HEK293 (cell line): ENCODE measurements around the gene ATF6B.

ENCODE experiments used
- IKZF3 ChIP-seq: fragments of 450-650 bp; IDR thresholded peaks from 2 replicates; pipeline ENCODE4 v1.5.0; 2018; ENCODE audit warnings: missing biosample characterization, mild to moderate bottlenecking, missing genetic modification characterization, moderate library complexity
- KLF1 ChIP-seq: fragments of 450-650 bp; formaldehyde crosslinking; IDR thresholded peaks from 2 replicates; pipeline ENCODE4 v1.5.1; 2016; ENCODE audit warnings: missing biosample characterization, missing genetic modification characterization
- MYNN ChIP-seq: fragments of 450-650 bp; formaldehyde crosslinking; IDR thresholded peaks from 2 replicates; pipeline ENCODE4 v1.5.1; 2016; ENCODE audit warnings: missing biosample characterization, missing genetic modification characterization, borderline replicate concordance
- OVOL3 ChIP-seq: fragments of 450-650 bp; formaldehyde crosslinking; IDR thresholded peaks from 2 replicates; pipeline ENCODE4 v1.5.1; 2016; ENCODE audit warnings: missing biosample characterization, missing genetic modification characterization
- PRDM1 ChIP-seq: fragments of 450-650 bp; formaldehyde crosslinking; IDR thresholded peaks from 2 replicates; pipeline ENCODE4; 2016; ENCODE audit warnings: missing biosample characterization, missing genetic modification characterization
- PRDM10 ChIP-seq: fragments of 450-650 bp; formaldehyde crosslinking; IDR thresholded peaks from 2 replicates; pipeline ENCODE4 v1.5.1; 2016; ENCODE audit warnings: missing biosample characterization, missing genetic modification characterization
- SP2 ChIP-seq: fragments of 450-650 bp; formaldehyde crosslinking; IDR thresholded peaks from 2 replicates; pipeline ENCODE4 v1.5.1; 2016; ENCODE audit warnings: missing biosample characterization, missing genetic modification characterization
- YY2 ChIP-seq: fragments of 450-650 bp; formaldehyde crosslinking; IDR thresholded peaks from 2 replicates; pipeline ENCODE4 v1.5.1; 2016; ENCODE audit warnings: missing biosample characterization, missing genetic modification characterization
- ZBTB17 ChIP-seq: fragments of 450-650 bp; formaldehyde crosslinking; IDR thresholded peaks from 2 replicates; pipeline ENCODE4 v1.5.1; 2016; ENCODE audit warnings: missing biosample characterization, missing genetic modification characterization
- ZBTB6 ChIP-seq: fragments of 450-650 bp; formaldehyde crosslinking; IDR thresholded peaks from 2 replicates; pipeline ENCODE4 v1.5.1; 2017; ENCODE audit warnings: missing biosample characterization, missing genetic modification characterization
- ZIC2 ChIP-seq: fragments of 450-650 bp; formaldehyde crosslinking; IDR thresholded peaks from 2 replicates; pipeline ENCODE4 v1.5.1; 2016; ENCODE audit warnings: missing biosample characterization, missing genetic modification characterization
- ZNF114 ChIP-seq: fragments of 450-650 bp; formaldehyde crosslinking; IDR thresholded peaks from 2 replicates; pipeline ENCODE4 v1.5.0; 2017; ENCODE audit warnings: missing biosample characterization, missing genetic modification characterization
- ZNF324 ChIP-seq: fragments of 450-650 bp; formaldehyde crosslinking; IDR thresholded peaks from 2 replicates; pipeline ENCODE4 v1.5.1; 2016; ENCODE audit warnings: missing biosample characterization, missing genetic modification characterization
- ZNF391 ChIP-seq: fragments of 450-650 bp; formaldehyde crosslinking; IDR thresholded peaks from 2 replicates; pipeline ENCODE4 v1.5.1; 2016; ENCODE audit warnings: low read depth, missing biosample characterization, missing genetic modification characterization, borderline replicate concordance
- ZNF398 ChIP-seq: fragments of 450-650 bp; formaldehyde crosslinking; IDR thresholded peaks from 2 replicates; pipeline ENCODE4 v1.5.1; 2017; ENCODE audit warnings: missing biosample characterization, missing genetic modification characterization
- ZNF404 ChIP-seq: fragments of 450-650 bp; formaldehyde crosslinking; IDR thresholded peaks from 2 replicates; pipeline ENCODE4 v1.5.1; 2017; ENCODE audit warnings: missing biosample characterization, missing genetic modification characterization
- ZNF600 ChIP-seq: fragments of 450-650 bp; formaldehyde crosslinking; IDR thresholded peaks from 2 replicates; pipeline ENCODE4 v1.5.1; 2016; ENCODE audit warnings: missing biosample characterization, missing genetic modification characterization
- ZNF626 ChIP-seq: fragments of 450-650 bp; sonication (Bioruptor Pico); formaldehyde crosslinking; IDR thresholded peaks from 2 replicates; pipeline ENCODE4 v1.5.1; 2018; ENCODE audit warnings: missing biosample characterization, missing genetic modification characterization, inconsistent platforms
- ZNF654 ChIP-seq: fragments of 450-650 bp; formaldehyde crosslinking; IDR thresholded peaks from 2 replicates; pipeline ENCODE4 v1.5.1; 2016; ENCODE audit warnings: low read depth, missing biosample characterization, missing genetic modification characterization
- ZNF747 ChIP-seq: fragments of 450-650 bp; formaldehyde crosslinking; IDR thresholded peaks from 2 replicates; pipeline ENCODE4 v1.5.1; 2016; ENCODE audit warnings: missing biosample characterization, missing genetic modification characterization
- ZSCAN30 ChIP-seq: fragments of 450-650 bp; IDR thresholded peaks from 2 replicates; pipeline ENCODE4 v1.5.1; 2018; ENCODE audit warnings: missing biosample characterization, mild to moderate bottlenecking, missing genetic modification characterization, moderate library complexity

Gene ATF6B

DNA sequence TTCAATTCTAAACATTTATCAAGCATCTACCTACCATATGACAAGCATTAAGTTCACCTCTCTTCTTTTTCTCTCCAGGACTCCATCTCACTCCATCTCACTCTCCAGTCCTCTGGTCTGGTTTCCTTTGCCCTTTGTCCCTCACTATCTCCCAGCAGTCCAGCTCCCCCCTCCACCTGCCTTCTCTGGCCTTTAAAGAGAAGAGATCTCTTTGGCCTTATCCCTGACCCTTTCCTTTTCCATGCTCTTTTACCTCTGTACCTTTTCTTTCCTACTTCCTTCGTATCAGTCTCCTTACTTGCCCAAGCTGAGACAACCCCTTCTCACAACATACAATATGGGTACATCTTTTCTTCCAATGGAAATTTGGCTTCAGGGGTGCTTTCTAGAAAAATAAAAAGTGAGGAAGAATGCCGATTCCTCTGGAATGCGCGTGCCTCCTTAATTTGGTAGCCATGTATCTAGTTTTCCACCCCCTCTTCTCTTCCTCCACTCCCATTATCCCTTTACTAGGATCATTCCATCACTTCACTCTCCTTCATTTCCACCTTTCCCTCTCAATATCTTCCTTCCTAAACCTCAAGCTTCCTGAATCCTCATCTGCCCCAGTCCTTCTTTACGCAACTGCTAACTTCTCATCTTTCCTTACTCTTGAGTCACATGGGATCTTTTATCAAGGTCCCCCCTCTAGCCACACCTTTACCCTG lies 48.6 kb upstream of the ATF6B start (continued):
- TF ChIP-seq ZNF600, result peak; percentile 23; the same call in 1 of the 2 replicates
- TF ChIP-seq ZIC2, result no peak
- TF ChIP-seq IKZF3 (tag by site-specific recombination), result peak; percentile 65
- no peak for TF ChIP-seq ZBTB6 (tag by site-specific recombination)
- TF ChIP-seq OVOL3, result 0 out of 2 replicates have a peak, but pooled peaks have one; percentile 32
- TF ChIP-seq PRDM10 (tag by site-specific recombination), result peak; percentile 95
- no peak for TF ChIP-seq YY2 (tag by site-specific recombination)
- peak; percentile 95 for TF ChIP-seq PRDM1 (tag by site-specific recombination)
- TF ChIP-seq ZNF114, result no peak
- TF ChIP-seq ZSCAN30, result no peak
- TF ChIP-seq SP2 (tag by site-specific recombination), result no peak
- no peak for TF ChIP-seq ZNF404
- TF ChIP-seq ZNF654 (tag by site-specific recombination), result no peak; the same call in 1 of the 2 replicates
- peak; percentile 60; the same call in 1 of the 2 replicates for TF ChIP-seq KLF1 (tag by site-specific recombination)
- TF ChIP-seq ZNF626 (tag by site-specific recombination), result no peak
- no peak for TF ChIP-seq ZNF747
- TF ChIP-seq MYNN, result 0 out of 2 replicates have a peak, but pooled peaks have one; percentile 5
- 0 out of 2 replicates have a peak, but pooled peaks have one; percentile 12 for TF ChIP-seq ZBTB17
- TF ChIP-seq ZNF398 (tag by site-specific recombination), result peak; percentile 91
- TF ChIP-seq ZNF391 (tag by site-specific recombination), result 0 out of 2 replicates have a peak, but pooled peaks have one; percentile 44
- peak; percentile 48; the same call in 1 of the 2 replicates for TF ChIP-seq ZNF324 (tag by site-specific recombination)
- TF ChIP-seq, all 188 proteins: peak for 22
